NB4 (cell line): ENCODE measurements around the gene NR2F2.

Experiments
- POLR2A ChIP-seq: IDR thresholded peaks from 2 replicates; pipeline ENCODE4 v1.6.1; 2011; ENCODE audit warnings: mild to moderate bottlenecking; ENCODE audit not compliant: insufficient read length; ENCODE audit errors: extremely low read depth
- TF ChIP-seq, protein P1 (sequence below): IDR thresholded peaks from one replicate; pipeline ENCODE4 v1.5.1; 2012; ENCODE audit warnings: low read depth, low read length
- TF ChIP-seq, protein P2 (sequence below): IDR thresholded peaks from 2 replicates; pipeline ENCODE4 v1.6.1; 2011; ENCODE audit warnings: low read depth, low read length

DNA sequence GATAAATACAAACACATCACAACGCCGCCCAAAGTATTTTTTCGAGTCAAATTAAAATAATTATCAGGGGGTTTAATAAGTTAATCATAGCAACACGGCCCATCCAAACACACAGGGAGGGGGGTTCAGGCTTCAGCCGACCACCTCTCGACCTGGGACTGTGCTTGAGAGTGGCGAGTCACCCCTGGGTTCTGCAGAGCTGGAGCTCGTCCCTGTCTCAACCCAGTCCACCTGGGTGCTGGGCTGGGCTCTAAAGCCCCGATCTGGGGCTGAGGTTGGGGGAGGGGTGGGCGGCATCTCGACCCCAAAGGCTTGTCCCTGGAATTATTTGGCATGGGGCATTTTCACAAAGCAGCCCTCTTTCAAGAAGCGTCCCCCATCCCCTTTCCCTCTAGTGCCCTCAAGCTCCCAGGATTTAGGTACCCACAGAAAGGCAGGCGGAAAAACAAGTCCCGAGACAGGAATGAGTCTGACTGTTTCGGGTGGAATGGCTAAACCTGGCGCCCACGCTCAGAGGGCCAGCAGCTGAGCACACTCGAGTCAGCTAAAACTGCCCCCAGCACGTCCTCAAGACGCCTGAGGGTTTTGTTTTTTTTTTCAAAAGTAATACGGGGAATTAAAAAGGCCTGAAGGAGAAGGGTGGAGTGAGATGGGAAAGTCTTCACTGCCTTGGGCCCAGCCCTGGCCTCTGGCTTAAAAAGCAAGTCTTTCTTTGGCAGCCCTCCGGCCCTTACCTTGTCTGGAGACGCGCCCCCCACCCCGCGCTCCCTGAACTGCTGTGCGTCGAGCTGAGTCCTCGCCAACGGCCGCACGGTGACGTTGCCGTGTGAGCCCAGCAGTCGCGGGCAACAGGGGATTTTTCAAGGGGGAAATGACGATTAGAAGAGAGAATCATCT is 32.5 kb downstream of the NR2F2 start:
- TF ChIP-seq, protein P1, sequence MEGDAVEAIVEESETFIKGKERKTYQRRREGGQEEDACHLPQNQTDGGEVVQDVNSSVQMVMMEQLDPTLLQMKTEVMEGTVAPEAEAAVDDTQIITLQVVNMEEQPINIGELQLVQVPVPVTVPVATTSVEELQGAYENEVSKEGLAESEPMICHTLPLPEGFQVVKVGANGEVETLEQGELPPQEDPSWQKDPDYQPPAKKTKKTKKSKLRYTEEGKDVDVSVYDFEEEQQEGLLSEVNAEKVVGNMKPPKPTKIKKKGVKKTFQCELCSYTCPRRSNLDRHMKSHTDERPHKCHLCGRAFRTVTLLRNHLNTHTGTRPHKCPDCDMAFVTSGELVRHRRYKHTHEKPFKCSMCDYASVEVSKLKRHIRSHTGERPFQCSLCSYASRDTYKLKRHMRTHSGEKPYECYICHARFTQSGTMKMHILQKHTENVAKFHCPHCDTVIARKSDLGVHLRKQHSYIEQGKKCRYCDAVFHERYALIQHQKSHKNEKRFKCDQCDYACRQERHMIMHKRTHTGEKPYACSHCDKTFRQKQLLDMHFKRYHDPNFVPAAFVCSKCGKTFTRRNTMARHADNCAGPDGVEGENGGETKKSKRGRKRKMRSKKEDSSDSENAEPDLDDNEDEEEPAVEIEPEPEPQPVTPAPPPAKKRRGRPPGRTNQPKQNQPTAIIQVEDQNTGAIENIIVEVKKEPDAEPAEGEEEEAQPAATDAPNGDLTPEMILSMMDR = no peak
- TF ChIP-seq, protein P2, sequence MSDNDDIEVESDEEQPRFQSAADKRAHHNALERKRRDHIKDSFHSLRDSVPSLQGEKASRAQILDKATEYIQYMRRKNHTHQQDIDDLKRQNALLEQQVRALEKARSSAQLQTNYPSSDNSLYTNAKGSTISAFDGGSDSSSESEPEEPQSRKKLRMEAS = no peak
- TF ChIP-seq POLR2A = no peak
